HG03439 (cell line): ENCODE data around the gene CCNH.

ENCODE experiments used
- ATAC-seq: cut with Tn5 transposase; IDR thresholded peaks from one replicate; pipeline ENCODE4 v1.9.1; 2021; ENCODE audit warnings: mild to moderate bottlenecking, moderate library complexity; ENCODE audit not compliant: unreplicated experiment

Gene CCNH

DNA sequence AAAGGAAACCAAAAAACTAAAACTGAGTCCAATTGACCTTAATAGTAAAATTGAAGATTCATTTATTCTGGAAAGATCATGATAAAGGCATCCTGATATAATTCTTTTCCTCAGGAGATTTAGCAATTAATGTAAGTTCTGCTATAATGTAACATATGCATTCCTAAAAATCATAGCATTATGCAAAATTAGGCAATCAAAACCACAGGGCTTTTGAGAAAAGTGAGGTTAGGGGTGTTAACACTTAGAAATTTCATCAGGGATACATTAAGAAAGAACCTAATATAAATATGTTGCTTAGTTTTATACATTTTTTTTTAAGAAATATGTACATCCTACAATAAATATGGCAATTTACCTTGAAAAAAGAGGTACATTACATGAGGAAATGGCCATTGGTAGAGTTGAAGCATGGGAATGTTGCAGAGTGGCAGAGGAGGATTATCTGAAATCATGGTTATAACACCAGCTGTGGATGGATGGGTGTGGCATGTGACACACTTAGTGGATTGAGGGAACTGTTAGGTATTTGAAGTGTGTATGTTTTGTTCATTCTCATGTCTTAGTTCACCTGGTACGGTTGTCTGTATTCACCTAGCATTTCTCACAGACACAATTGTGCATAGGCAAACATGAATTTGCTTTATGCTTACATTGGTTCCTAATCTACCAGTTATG, 51.1 kb downstream of the CCNH start:
- no peak for ATAC-seq

DNA sequence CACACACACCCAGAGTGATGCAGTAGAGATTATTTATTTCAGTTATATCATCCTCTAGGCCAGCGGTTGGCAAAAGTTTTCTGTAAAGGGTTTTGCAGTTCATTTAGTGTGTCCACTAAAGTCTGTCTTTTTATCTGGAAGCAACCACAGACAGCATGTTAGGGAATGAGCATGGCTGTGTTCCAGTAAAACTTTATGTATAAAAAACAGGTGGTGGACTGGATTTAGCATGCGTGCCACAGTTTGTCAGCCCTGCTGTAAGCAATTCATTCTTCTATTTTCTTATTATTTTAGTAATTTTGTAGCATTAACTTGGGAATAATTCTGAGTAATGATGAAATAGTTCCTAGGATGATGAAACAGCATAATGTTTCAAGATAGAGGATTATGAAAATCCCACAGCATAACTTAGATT, 51.7 kb downstream of the CCNH start:
- ATAC-seq, result no peak

DNA sequence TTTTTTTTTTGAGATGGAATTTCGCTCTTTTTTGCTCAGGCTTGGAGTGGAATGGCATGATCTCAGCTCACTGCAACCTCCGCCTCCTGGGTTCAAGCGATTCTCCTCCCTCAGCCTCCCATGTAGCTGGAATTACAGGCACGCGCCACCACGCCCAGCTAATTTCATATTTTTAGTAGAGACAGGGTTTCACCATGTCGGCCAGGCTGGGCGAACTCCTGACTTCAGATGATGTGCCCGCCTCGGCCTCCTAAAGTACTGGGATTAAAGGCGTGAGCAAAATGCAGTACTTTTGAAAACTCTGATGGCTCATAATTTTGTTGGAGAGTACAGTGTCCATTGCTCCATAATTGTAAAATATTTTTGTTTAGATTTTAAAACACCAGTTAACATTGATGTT, 52.6 kb downstream of the CCNH start:
- no peak for ATAC-seq

DNA sequence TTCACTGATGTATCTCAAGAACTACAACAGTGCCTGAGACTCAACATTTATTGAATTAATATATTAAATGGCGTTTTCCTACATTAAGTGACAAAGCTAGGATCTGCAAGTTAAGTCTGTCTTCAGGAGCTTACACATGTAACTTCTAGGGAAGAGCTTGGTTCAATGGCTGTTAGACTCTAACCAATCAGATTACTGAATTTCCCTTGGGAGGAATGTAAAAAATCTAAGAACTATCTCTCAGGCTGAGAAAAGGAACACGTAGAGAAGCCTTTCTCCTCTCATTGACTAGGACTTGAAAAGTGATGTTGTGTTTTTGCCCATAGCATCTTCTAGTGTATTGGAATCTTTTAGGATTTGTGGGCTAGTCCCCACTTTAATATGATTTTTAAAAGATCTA, 53.6 kb downstream of the CCNH start:
- no peak for ATAC-seq

DNA sequence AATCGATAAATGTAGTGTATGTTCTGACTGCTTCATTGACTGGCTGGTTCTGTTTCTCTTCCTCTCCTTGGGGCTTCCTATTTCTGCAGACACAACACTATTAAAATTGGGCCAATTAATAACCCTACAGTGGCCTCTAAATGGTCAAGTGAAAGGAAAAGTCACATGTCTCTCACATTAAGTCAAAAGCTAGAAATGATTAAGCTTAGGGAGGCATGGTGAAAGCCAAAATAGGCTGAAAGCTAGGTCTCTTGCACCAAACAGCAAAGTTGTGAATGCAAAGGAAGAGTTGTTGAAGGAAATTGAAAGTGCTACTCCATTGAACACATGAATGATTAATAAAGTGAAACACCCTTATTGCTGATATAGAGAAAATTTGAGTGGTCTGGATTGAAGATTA, 58.2 kb downstream of the CCNH start:
- ATAC-seq, result no peak

DNA sequence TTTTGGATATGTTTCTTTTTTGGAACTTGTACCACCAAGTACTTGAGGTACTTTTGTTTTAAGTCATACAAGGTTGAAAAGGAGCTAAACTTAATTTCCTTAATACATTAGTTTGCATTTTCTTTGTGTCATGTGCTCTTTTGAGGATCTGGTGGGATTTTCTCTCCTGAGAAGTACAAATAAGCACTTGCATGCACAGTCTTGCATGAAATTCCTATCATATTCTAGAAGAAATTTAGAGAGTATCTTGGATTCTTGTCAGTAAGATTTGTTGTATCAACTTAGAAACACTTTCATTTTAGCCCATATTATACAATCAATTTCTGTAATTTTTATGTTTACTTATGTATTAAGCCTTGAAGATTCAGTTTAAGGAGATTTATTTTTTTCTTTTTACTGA, 64.9 kb downstream of the CCNH start:
- no peak for ATAC-seq

DNA sequence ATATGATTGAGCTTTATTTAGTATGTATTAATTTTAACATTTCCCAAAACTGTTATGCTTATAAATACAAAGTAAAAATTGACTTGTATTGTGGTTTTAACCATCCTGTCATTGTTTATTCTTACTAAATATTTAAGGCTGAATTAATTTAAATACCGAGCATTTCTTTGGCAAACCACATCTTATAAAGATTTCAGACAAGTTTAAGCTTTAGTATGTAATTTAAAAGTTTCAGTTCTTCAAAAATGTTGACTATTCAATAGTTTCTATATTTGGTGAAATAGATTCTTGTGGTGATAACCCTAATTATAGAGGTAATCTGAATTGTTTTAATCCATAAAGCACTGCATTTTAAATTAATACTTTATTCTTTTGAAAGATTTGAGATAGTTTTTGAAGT, 65.5 kb downstream of the CCNH start:
- no peak for ATAC-seq
